GM23338 (cell line): ENCODE results near the gene CCNG2.

Experiments
- CTCF ChIP-seq, 2 experiments: fragments of 200-600 bp in 1 of 2; sonication (generic) in 1 of 2; conservative IDR thresholded peaks; 2 replicates each; pipeline versions ENCODE4 v1.5.1 to v1.6.1; 2016 to 2017; ENCODE audit warnings: antibody characterized with exemption in 2 of 2, low read depth in 2 of 2, mild to moderate bottlenecking in 2 of 2, moderate library complexity in 1 of 2
- EZH2 ChIP-seq: fragments of 200-600 bp; sonication (generic); IDR thresholded peaks from one replicate; pipeline ENCODE4 v1.8.0; 2017; ENCODE audit warnings: antibody characterized with exemption, mild to moderate bottlenecking, low read depth; ENCODE audit not compliant: unreplicated experiment
- EZH2phosphoT487 ChIP-seq: fragments of 200-600 bp; sonication (generic); IDR thresholded peaks from one replicate; pipeline ENCODE4 v1.8.1; 2018; ENCODE audit warnings: antibody characterized with exemption; ENCODE audit not compliant: unreplicated experiment
- JUNB ChIP-seq: IDR thresholded peaks from one replicate; pipeline ENCODE4 v1.6.1; 2016; ENCODE audit warnings: antibody characterized with exemption; ENCODE audit not compliant: unreplicated experiment
- POLR2AphosphoS5 ChIP-seq: IDR thresholded peaks from 2 replicates; pipeline ENCODE4 v1.6.1; 2016; ENCODE audit warnings: antibody characterized with exemption, low read depth
- TF ChIP-seq, protein P1 (sequence below): IDR thresholded peaks from one replicate; pipeline ENCODE4 v1.6.1; 2018; ENCODE audit warnings: antibody characterized with exemption; ENCODE audit not compliant: unreplicated experiment
- TF ChIP-seq, protein P2 (sequence below): IDR thresholded peaks from 2 replicates; pipeline ENCODE4 v1.6.1; 2016; ENCODE audit warnings: antibody characterized with exemption

DNA sequence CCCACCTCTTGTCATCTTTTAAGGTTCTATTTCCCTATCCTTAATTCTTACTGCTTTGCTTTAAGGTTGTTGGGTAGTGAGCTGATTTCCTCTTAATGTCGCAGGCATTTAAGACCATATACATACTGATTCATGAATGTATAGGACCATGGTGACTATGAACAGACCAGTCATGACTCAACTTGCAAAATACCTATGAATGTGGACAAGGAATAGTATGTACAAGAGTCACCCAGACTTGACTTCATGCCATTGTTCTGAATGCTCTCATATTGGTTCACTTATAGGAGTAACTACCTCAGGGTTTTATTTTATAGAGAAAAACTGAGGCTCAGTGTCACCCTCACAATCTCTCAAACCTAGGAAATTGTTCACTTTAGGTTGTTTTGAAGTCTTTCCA, 44.3 kb downstream of the CCNG2 start:
- TF ChIP-seq CTCF (conservative IDR thresholded peaks at IDR 0.05; ENCODE audit: low read depth in 2 of 2) = no peak
- TF ChIP-seq EZH2 = no peak
- TF ChIP-seq, protein P1, sequence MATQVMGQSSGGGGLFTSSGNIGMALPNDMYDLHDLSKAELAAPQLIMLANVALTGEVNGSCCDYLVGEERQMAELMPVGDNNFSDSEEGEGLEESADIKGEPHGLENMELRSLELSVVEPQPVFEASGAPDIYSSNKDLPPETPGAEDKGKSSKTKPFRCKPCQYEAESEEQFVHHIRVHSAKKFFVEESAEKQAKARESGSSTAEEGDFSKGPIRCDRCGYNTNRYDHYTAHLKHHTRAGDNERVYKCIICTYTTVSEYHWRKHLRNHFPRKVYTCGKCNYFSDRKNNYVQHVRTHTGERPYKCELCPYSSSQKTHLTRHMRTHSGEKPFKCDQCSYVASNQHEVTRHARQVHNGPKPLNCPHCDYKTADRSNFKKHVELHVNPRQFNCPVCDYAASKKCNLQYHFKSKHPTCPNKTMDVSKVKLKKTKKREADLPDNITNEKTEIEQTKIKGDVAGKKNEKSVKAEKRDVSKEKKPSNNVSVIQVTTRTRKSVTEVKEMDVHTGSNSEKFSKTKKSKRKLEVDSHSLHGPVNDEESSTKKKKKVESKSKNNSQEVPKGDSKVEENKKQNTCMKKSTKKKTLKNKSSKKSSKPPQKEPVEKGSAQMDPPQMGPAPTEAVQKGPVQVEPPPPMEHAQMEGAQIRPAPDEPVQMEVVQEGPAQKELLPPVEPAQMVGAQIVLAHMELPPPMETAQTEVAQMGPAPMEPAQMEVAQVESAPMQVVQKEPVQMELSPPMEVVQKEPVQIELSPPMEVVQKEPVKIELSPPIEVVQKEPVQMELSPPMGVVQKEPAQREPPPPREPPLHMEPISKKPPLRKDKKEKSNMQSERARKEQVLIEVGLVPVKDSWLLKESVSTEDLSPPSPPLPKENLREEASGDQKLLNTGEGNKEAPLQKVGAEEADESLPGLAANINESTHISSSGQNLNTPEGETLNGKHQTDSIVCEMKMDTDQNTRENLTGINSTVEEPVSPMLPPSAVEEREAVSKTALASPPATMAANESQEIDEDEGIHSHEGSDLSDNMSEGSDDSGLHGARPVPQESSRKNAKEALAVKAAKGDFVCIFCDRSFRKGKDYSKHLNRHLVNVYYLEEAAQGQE = no peak
- TF ChIP-seq EZH2phosphoT487 = no peak
- TF ChIP-seq POLR2AphosphoS5 = no peak
- TF ChIP-seq, protein P2, sequence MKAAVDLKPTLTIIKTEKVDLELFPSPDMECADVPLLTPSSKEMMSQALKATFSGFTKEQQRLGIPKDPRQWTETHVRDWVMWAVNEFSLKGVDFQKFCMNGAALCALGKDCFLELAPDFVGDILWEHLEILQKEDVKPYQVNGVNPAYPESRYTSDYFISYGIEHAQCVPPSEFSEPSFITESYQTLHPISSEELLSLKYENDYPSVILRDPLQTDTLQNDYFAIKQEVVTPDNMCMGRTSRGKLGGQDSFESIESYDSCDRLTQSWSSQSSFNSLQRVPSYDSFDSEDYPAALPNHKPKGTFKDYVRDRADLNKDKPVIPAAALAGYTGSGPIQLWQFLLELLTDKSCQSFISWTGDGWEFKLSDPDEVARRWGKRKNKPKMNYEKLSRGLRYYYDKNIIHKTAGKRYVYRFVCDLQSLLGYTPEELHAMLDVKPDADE = no peak
- no peak for TF ChIP-seq JUNB
